Activated CD4-positive, alpha-beta T cell treated with anti-CD3 and anti-CD28 coated beads for 4 hours (primary cell): ENCODE data around the gene TEX47.

ENCODE experiments used
- DNase-seq, 2 donors: peaks; one replicate each; pipeline ENCODE4 v3.0.0-alpha.2; 2020

Gene TEX47

GRCh38 chr7:88795553-88795952 is at the start of gene TEX47:
TEX47 (minus strand) TSS chr7:88795737; CDS start chr7:88794942, 795 bp downstream.
- no peak for DNase-seq

- no peak for DNase-seq
Measured at GRCh38 chr7:88845091-88845490, 49.6 kb upstream of the TEX47 start.

- no peak for DNase-seq
Measured at GRCh38 chr7:88842201-88842600, 46.7 kb upstream of the TEX47 start.

- no peak for DNase-seq
Measured at GRCh38 chr7:88835147-88835728, 39.7 kb upstream of the TEX47 start.

GRCh38 chr7:88826222-88826621 is 30.7 kb upstream of the TEX47 start:
- no peak for DNase-seq

- DNase-seq = no peak
Measured at GRCh38 chr7:88818552-88818951, 23.0 kb upstream of the TEX47 start.

- no peak for DNase-seq
Measured at GRCh38 chr7:88806280-88807037, 10.9 kb upstream of the TEX47 start.

GRCh38 chr7:88801046-88801445 is 5.5 kb upstream of the TEX47 start:
- no peak for DNase-seq

GRCh38 chr7:88792361-88792760 is 3.2 kb downstream of the TEX47 start:
- no peak for DNase-seq

- no peak for DNase-seq
Measured at GRCh38 chr7:88791891-88792290, 3.6 kb downstream of the TEX47 start.

GRCh38 chr7:88789480-88790064 is 6.0 kb downstream of the TEX47 start:
- no peak for DNase-seq

- no peak for DNase-seq
Measured at GRCh38 chr7:88787777-88788176, 7.8 kb downstream of the TEX47 start.

GRCh38 chr7:88775838-88776237 is 19.7 kb downstream of the TEX47 start:
- no peak for DNase-seq

- DNase-seq = no peak
Measured at GRCh38 chr7:88772776-88773175, 22.8 kb downstream of the TEX47 start.

GRCh38 chr7:88771417-88771816 is 24.1 kb downstream of the TEX47 start:
- DNase-seq = no peak

- no peak for DNase-seq
Measured at GRCh38 chr7:88761779-88762178, 33.8 kb downstream of the TEX47 start.

GRCh38 chr7:88760136-88760515 is 35.4 kb downstream of the TEX47 start:
- DNase-seq = no peak

- no peak for DNase-seq
Measured at GRCh38 chr7:88759230-88760135, 36.1 kb downstream of the TEX47 start, which contains the start of gene ZNF804B. ZNF804B (plus strand) TSS chr7:88759700; CDS start chr7:88759977, 277 bp downstream.

- no peak for DNase-seq
Measured at GRCh38 chr7:88758381-88759229, 36.9 kb downstream of the TEX47 start.

GRCh38 chr7:88757371-88757770 is 38.2 kb downstream of the TEX47 start:
- no peak for DNase-seq

GRCh38 chr7:88756802-88757201 is 38.7 kb downstream of the TEX47 start:
- DNase-seq = no peak

GRCh38 chr7:88746126-88746525 is 49.4 kb downstream of the TEX47 start:
- DNase-seq = no peak
